ENCODE results near the gene AFF3. TPM values are rescaled to one million over a fixed set of nuclear protein-coding genes. Genes with fewer than 3 reads are reported as not detected.

AFF3 gene
- total and polyA plus RNA-seq, 2 of the 8 experiments (the other 6 are each of a cell fraction or from before 2014, with no cell fraction given): 0.27 to 3.0 TPM

GRCh38 chr2:99984799-99985515 lies 157.4 kb downstream of the AFF3 start:
- no peak overlapping the region for H3K14ac ChIP-seq (ENCODE audit: insufficient read length)
- no peak overlapping the region for H2BK5ac ChIP-seq (ENCODE audit: low read depth, low read length)
- H2BK15ac ChIP-seq (ENCODE audit: low read length): no peak overlapping the region
- no peak overlapping the region for H3K4me2 ChIP-seq (ENCODE audit: insufficient read depth in 1 of 2, low read depth in 2 of 2, low read length in 2 of 2)
- H3K23ac ChIP-seq (ENCODE audit: insufficient read length): no peak overlapping the region
- no peaks in the 10 kb centered on the region for H3K23me2 ChIP-seq (ENCODE audit: low read depth, low read length)
- H2BK20ac ChIP-seq (ENCODE audit: low read length): no peak overlapping the region
- 87% methylated on average over 4 of the region's 4 CpGs; no CpG with 5 or more reads in 1 of the 2 experiments for WGBS, 2 experiments (ENCODE audit: extremely low coverage in 1 of 2, insufficient coverage in 1 of 2, insufficient read length in 1 of 2, insufficient replicate concordance in 2 of 2, low coverage in 1 of 2, low lambda C conversion rate in 2 of 2, missing lambda C conversion rate in 1 of 2)
- H3K4me3 ChIP-seq (ENCODE audit: extremely low read depth in 1 of 4, insufficient read depth in 2 of 4, low read depth in 3 of 4, low read length in 4 of 4): no peak overlapping the region
- TF ChIP-seq SIN3A (conservative IDR thresholded peaks at IDR 0.05 in 1 of 2, IDR thresholded peaks at IDR 0.05 in 1 of 2; ENCODE audit: low read depth in 1 of 2, low read length in 2 of 2) (no peak), SUZ12 (IDR thresholded peaks at IDR 0.05; ENCODE audit: low read length) (no peak), CBX5 (IDR thresholded peaks at IDR 0.05; ENCODE audit: low read depth, low read length) (no peak), CTBP2 (IDR thresholded peaks at IDR 0.05; ENCODE audit: borderline replicate concordance, insufficient read depth, insufficient read length, low read length) (no peak), JUND (IDR thresholded peaks at IDR 0.05; ENCODE audit: low read length) (no peak), RFX5 (IDR thresholded peaks at IDR 0.05; ENCODE audit: borderline replicate concordance, low read depth, low read length) (no peak), POLR2AphosphoS5 (IDR thresholded peaks at IDR 0.05; ENCODE audit: low read depth, low read length) (no peak), SP4 (IDR thresholded peaks at IDR 0.05; ENCODE audit: low read length) (no peak), RXRA (IDR thresholded peaks at IDR 0.05; ENCODE audit: insufficient read depth, low read depth, low read length) (no peak), SP2 (IDR thresholded peaks at IDR 0.05; ENCODE audit: low read length) (no peak)
- no peaks in the 10 kb centered on the region for H3K36me3 ChIP-seq (ENCODE audit: control insufficient read depth in 2 of 4, insufficient read depth in 4 of 4, low read length in 3 of 4)
- no peak overlapping the region for H2AK5ac ChIP-seq (ENCODE audit: low read depth, low read length)
- H4K20me1 ChIP-seq (replicated peaks in 1 of 2; ENCODE audit: control insufficient read depth in 1 of 2, insufficient read depth in 2 of 2, low read length in 2 of 2): no peaks in the 10 kb centered on the region
- POLR2A ChIA-PET (ENCODE audit: partially characterized antibody): no interaction called here
- H3K79me2 ChIP-seq (ENCODE audit: control insufficient read depth in 1 of 2, insufficient read depth in 2 of 2, low read length in 2 of 2): no peaks in the 10 kb centered on the region
- H3K27ac ChIP-seq (ENCODE audit: low read depth, low read length): no peak overlapping the region
- DNase-seq (ENCODE audit: low read depth in 1 of 2, low spot score in 2 of 2) (no peak), FAIRE-seq (no peak)
- H2BK12ac ChIP-seq (ENCODE audit: low read depth, low read length): no peak overlapping the region
- no peak overlapping the region for H2BK120ac ChIP-seq (replicated peaks; ENCODE audit: low read depth, low read length)
- H3K18ac ChIP-seq (ENCODE audit: extremely low read depth, low read length): no peak overlapping the region
- H4K8ac ChIP-seq (ENCODE audit: extremely low read depth, insufficient read depth, low read length): no peak overlapping the region
- H3K9ac ChIP-seq (replicated peaks in 1 of 4; ENCODE audit: extremely low read depth in 1 of 4, low read depth in 3 of 4, low read length in 3 of 4): no peak overlapping the region
- no peak overlapping the region for H4K5ac ChIP-seq (ENCODE audit: insufficient read length, low read depth, low read length)
- no peaks in the 10 kb centered on the region for H3K9me3 ChIP-seq (ENCODE audit: insufficient read depth in 2 of 2, low read depth in 1 of 2, low read length in 1 of 2)
- no peak overlapping the region for H3K4ac ChIP-seq (replicated peaks; ENCODE audit: insufficient read length, low read depth, low read length)
- H3K27me3 ChIP-seq (replicated peaks in 1 of 4; ENCODE audit: control insufficient read depth in 3 of 4, extremely low read depth in 1 of 4, insufficient read depth in 3 of 4, low read length in 3 of 4): no peaks in the 10 kb centered on the region
- H3K79me1 ChIP-seq (ENCODE audit: low read depth, low read length): no peaks in the 10 kb centered on the region
- no peak overlapping the region for H4K91ac ChIP-seq (replicated peaks; ENCODE audit: insufficient read length, low read length)
- CTCF ChIA-PET (ENCODE audit: partially characterized antibody): interaction anchor here (0.8 kb wide), 1 partner anchor 9 kb away, joined by 3 read pairs; no protein-coding TSS in a partner anchor
- H3K4me1 ChIP-seq (replicated peaks in 1 of 4; ENCODE audit: control insufficient read depth in 3 of 4, insufficient read depth in 4 of 4, low read length in 3 of 4): no peaks in the 10 kb centered on the region
- H3K56ac ChIP-seq (replicated peaks; ENCODE audit: insufficient read length, low read depth, low read length): no peak overlapping the region
- 0 out of 2 replicates have a peak overlapping the region, but pooled peaks have one; percentile 42 for H2AFZ ChIP-seq (ENCODE audit: low read length)
